SKM-1 (cell line): ENCODE measurements around the gene PSMB7.

Source experiments
- DNase-seq: peaks from one replicate; lab custom pipeline; 2025; ENCODE audit not compliant: unreplicated experiment; lab: John Stamatoyannopoulos, UW

Gene PSMB7

DNA sequence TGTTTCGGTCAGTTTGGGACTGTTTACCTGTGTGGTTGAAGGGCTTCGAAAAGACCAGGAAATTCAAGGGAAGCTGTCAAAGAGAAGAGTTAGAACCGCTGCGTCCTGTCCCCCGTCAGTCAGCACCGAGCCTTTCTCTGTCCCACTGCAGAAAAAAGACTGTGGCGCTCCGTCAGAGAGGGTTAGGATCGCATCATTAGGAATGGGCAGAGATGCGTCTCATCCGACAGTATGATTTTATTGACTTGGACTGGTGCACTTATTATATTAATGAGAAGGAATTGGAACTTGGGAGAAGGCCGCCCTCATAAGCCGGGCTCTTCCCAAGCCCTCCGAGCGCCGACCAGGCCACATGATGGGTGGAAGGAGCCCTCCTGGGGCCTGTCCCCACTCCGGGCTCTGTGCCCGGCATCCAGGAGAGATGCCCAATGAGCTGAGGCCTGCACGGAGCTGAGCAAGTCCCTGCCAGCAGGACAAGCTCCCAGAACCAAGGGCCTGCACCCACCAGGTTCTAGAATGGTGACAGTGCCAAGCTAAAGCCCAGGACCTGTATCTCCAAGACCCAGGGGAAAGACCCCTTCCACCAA lies 85.9 kb downstream of the PSMB7 start:
- no peak for DNase-seq

DNA sequence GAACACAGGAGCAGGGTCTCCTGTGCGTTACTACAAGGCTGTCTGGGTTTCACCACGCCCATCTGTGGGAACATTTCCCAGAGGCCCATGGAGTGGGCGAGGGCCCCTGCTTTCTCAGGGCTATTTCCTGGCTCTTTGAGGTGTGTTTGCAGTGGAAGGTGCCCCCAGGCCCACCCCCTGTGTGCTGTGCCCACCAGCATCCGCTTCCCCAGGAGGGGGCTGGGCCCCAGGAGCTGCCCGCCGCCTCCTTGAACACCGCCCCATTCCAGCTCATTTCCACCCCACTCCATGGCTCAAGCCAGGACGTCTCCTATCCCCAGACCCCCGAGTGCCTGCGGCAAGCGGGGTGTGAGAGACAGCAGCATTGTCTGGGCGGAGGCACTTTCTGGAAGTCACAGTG lies 87.0 kb downstream of the PSMB7 start:
- no peak for DNase-seq

DNA sequence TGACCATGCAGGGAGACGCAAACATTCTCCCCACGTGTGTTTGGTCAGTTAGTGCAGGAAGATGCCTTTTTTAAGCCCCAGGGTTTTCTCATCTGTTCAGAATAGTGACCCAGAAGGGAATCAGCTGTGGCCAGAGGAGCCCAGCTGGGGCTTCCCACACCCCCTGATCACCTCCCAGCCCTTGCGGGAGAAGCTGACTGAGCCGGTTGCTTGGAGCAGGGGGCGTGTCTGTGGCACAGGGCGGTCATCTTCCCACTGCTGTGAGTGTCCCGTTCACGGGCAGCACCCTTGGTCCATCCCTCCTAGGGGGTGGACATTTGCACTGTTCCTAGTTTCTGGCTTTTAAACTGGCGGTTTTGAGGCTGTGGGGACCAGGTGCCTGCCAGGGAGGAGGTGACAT lies 87.8 kb downstream of the PSMB7 start:
- no peak for DNase-seq

DNA sequence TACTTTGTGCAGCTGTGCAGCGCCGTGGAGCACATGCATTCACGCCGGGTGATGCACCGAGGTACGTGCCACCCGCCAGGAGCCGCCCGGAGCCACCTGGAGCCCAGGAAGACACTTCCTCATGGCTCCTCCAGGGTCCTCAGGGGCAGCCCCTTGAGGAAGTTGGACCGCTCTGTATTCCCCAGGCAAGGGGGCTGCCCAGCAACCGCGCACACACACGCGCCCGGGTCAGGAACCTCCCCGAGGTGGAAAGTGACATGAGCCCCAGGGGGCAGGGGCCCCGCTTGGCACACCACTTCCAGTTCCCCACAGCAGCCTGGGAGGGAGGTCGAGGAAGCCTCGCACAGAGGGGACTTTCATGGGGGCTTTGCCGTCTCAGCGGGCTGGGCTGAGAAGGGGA lies 88.9 kb downstream of the PSMB7 start:
- no peak for DNase-seq

DNA sequence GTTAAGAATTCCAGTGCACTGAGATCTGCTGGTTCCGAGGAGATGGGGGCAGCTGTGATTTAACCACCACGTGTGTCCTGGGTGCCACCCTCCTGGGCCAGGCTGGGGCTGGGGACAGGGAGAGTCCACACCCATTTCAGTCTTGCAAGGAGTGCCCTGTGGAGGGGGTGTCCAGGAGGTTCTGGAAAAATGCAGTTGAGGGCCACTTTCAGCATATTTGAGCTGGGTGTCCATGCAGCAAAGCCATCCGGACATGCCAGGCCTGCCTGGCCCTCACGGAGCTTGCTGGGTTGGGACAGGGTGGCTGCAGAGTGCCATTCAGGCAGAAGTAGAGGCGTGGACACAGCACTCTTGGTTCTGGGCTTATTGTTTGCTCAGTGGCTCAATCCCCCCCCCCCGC lies 89.4 kb downstream of the PSMB7 start:
- no peak for DNase-seq

DNA sequence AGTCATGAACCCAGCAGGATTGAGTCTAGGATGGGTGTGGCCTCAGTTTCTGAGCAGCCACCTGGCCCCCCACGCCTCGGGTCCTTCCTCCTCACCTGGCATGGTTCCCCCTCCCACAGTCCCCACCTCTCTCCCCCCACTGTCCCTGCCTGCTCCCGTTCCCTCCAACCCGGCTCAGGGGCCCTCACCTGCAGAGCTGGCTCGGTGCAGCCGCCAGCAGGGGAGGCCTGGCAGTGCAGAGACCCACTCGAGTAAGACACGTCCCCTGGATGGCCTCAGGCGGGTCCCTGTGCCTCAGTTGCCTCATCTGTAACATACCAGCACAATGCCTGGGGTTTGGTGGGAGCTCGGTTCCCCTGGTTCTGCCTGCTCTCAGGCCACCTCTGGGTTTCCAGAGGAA lies 91.3 kb downstream of the PSMB7 start:
- DNase-seq, result no peak

DNA sequence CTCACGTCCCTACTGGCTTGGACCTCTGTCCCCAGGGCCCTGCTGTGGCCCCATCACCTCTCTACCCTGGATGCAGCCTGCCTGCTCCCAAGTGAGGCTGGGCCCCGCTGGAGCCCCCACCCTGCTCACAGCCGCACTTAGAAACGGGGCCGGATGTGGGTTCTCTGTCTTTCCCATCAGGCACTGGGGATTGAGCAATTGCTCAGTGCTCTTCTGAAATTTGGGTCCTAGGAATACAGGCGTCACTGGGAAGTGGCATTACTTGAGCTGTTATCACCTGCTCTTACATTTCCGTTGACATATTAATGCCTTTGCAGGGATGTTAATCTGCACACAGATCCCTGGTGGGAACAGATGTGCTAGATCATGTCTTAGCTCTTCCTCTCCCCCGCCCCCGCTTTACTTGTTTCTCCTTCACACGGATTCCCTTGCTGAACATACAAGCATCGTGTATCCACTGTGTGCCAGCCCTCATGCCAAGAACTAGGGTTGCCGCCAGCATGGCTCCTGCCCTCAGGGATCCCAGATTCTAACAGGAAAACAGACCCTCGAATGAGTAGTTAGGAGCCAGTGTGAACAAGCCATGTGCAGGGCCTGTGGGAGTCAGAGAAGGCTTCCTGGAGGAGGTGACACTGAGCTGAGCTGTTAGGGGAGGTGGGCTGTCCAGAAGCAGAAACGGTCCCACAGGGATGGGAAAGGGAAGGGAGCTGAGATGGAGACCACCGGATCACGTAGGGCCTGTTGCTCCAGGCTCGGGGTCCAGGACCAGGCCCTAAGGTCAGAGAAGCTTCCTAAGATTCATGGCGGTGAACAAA lies 92.4 kb downstream of the PSMB7 start:
- peak; percentile 75 for DNase-seq

DNA sequence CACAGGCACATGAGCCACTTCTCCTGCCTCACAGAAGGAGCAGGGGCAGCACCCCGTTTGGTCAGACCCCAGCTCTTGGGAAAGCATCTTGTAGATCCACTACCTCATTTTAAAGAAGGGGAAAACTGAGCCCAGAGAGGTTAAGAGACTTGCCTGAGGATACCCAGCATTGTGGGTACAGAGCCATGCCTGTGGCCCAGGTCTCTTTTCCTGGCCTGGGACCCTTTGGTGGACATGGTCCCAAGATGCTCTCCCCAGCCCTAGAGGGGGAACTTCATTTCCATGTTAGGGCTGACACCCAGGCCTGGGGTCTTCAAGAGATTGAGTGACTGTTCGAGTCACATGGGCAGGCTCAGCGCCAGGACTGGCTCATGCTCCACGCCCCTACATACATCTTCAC lies 93.3 kb downstream of the PSMB7 start:
- DNase-seq, result no peak

DNA sequence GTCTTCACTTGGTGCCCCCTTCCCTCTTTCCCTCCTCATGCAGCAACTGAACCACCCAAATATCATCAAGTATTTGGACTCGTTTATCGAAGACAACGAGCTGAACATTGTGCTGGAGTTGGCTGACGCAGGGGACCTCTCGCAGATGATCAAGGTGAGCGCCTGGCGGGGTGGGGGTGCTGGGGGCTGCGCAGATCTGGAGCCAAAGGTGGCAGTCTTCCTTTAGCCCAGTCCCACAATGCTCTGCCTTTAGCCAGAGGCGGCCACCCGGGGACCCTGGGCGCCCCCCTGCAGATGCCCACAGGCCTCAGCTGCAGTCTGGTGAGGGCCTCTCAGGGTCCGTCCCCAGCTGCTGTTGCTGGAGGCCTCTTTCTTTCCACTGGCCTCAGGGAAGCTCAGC lies 93.8 kb downstream of the PSMB7 start:
- DNase-seq, result no peak

DNA sequence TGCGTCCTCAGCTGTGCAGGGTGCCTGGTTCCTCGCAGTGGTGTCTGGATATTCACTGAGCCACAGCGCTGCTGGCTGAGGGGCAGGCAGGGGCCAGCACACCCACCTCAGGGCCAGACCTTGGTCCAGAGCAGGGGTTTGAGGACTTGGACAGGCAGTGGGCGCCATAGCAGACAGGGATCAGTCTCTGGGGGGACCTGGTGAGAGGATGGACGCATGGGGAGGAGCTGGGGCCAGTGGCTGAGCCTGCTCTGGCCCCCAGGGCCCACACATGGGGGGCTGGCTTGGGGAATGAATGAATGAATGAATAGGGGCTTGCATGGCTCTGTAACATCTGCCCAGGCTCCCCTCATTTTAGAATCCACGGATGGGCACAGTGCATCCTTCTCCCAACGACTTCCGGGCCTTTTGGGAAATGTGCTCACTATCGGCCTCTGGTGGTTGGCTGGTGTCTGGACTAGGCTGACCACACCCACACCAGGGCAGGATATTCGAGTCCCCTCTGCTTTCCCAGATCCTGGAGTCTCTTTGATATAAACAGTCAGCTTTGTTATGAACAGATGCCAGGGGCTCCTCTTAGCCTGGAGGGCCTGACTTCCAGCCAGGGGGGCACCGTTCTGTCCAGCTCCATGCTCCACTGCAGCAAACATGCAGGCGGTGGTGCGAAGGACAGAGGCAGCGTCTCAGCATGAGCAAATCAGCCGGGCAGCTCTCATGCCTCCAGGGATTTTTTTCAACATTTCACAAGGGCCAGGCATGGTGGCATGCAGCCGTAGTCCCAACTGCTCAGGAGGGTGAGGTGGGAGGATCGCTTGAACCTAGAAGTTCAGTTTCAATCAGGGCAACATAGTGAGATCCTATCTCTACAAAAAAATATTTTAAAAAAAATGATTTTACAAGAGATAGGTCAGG lies 94.9 kb downstream of the PSMB7 start:
- DNase-seq, result peak; percentile 7

DNA sequence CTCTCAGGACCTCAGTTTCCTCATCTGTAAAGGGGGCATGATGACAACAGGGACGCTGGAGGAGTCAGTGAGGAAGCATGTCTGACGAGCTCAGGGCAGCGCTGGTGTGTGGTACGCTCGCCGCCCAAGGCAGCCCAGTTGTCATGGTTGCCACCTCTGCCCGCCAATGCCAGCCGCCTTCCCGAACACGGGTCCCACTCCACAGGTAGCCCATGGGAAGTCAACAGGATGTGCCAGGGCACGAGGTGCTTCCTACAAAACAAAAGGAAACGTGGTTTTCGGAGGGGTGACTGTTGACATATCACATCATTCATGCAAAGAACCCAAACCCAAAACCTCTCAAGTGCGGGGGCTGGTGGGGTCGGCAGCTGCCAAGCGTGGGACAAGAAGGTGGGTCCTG lies 99.4 kb downstream of the PSMB7 start:
- DNase-seq, result no peak

DNA sequence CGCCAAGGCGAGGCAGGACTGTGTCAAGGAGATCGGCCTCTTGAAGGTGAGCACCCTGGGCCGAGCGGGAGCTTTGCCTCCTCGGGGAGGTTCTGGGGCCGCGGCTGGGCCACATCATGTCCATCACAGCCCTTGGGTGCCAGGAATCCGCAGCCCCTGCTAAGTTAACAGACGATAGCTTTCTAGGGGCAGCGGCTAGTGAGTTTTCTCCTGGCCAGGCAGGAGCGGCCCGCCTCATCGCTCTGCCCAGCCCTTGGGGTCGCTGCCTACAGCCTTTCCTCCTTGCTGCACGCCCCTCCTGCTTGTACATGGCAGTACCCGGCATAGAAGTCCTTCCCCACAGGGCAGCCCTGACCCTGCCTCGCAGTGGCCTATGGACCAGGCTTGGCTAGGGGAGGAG lies 101.3 kb downstream of the PSMB7 start:
- DNase-seq, result no peak

DNA sequence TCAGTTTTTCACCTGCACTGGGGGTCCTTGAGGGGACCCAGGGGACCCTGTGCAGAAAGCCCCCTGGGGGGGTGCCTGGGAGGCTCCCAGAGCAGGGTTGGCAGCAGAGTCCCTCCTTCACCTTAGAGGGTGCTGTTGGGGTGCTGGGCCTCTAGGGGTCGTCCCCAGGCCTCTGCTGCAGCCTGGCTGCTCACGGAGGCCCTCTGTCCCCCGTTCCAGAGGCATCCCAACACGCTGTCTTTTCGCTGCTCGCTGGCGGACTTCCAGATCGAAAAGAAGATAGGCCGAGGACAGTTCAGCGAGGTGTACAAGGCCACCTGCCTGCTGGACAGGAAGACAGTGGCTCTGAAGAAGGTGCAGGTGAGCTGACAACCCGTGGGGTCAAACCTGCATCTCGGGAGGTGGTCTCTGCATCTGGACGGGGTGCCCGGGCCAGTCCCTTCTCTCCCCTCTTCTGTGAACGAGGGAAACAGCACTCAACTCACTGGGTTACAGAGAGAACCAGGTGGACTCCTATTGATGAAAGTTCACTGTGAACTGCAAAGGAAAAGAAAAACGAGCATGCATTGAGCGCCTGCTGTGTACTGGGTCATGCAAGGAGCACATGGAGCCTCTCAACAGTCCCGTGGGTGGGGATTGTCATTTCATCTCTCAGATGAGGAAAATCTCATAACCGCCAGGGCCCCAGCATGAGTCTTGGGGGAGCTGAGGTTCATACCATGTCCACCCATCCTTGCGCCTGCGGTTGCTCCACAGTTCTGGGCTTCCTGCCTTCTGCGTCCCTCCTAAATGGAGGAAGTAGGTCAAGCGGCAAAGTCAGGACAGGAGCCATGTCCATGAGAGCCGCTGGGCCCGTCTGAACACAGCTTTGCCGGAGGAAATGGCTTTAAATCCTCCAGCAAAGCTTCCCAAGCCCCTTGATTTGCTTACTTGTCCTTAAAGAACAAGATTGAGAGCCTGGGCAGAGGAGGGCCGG lies 102.7 kb downstream of the PSMB7 start:
- no peak for DNase-seq

DNA sequence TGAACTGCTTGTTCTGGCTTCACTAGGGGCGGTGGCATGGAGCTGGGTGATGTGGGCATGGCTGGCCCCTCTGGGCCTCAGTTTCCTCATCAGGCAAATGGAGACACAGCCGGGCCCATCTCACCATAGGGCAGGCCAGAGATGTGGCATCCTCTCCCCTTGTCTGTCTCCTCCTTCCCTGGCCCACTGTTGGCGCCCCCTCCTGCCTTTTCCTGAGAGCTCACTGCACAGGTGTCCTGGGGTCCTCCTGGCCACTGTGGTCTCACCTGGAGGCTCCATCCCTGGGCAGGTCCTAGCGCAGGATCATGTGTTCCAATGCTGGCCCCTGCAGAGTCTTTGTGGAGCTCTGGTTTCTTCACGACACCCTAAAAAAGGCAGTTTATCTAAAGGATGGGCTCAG lies 104.0 kb downstream of the PSMB7 start:
- DNase-seq, result no peak

DNA sequence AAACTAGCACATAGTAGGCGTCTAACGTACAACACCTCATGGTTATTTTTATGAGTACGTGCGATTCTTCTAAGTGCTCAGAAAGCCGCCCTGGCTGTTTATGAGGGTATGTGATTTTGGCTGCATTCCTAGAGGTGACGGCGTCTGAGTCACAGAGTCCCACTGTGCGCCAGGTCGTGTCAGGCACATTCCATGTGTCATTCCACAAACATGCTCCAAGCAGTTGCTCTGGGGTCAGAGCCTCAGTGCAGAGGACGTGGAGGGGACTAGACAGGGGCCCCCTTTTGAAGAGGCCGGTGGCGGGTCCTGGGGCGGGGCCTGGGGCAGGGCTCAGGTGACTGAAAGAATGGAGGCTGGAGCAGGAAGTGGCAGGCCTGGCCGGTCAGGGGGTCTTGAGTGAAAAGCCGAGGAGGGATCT lies 105.6 kb downstream of the PSMB7 start:
- DNase-seq, result no peak

DNA sequence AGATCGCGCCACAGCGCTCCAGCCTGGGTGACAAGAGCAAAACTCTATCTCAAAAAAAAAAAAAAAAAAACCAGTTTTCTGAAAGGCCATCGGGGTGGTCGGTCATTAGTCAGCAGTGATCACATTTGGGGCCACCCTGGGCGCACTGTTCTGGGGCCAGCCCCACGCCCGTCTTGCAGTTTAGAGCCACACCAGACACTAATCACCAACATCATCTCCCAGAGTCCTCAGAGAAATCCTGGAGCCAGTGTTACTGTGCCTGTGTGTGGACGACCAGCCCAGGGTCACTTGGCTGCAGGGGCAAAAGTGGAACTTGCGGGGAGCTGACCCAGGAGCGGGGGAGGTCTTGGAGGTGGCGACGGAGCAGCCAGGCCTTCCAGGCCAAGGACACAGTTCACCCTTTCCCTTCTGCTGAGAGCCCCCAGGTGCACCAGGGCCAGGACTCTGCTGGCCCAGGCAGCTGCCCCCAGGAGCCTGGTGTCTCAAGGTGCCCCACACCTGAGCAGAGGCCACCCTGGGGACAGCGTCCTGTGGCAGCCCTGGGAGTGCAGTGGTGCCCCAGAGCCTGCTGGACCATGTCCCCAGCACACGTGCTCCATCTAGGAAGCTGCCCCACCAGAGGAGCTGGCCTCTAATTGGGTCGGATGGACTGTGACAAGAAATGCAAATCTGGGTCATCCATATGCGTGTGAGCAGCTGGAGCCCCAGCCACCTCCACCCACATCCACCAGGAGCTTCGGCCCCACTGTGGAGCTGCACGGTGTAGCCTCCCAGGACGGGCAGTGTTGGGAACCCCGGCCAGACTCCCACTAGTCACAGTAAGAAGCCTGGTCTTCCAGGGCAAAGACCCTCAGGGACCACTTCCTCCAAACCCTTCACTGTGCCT lies 106.4 kb downstream of the PSMB7 start:
- no peak for DNase-seq

DNA sequence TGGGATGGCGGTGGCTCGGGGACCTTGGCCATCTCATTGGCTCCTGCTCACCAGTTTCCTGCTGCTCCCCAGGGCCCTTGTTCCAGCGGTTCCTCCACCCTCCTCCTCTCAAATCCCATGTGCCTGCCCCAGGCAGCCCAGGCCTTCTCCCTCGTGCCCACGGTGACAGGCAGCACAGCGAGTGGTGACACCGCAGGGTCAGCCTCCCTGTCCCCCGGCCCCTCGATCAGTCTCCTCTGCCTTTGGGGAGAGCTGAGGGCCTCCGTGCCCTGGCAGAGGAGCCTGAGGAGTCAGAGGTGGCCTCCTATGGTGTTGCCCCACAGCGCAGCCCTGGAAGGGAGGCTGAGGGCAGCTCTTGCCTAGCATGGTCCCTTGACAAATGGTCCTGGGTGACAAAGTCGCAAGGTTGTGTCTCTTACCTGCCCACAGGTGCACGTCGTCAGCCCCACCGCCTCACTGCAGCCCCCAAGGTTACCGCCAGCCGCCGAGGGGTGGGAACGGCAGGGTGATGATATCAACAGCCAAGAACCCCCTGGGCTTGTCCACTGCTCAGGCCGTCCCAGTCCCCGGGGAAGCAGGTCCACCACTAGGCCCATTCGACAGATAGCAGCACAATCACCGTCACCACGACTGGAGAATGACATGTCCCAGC lies 107.7 kb downstream of the PSMB7 start:
- no peak for DNase-seq

DNA sequence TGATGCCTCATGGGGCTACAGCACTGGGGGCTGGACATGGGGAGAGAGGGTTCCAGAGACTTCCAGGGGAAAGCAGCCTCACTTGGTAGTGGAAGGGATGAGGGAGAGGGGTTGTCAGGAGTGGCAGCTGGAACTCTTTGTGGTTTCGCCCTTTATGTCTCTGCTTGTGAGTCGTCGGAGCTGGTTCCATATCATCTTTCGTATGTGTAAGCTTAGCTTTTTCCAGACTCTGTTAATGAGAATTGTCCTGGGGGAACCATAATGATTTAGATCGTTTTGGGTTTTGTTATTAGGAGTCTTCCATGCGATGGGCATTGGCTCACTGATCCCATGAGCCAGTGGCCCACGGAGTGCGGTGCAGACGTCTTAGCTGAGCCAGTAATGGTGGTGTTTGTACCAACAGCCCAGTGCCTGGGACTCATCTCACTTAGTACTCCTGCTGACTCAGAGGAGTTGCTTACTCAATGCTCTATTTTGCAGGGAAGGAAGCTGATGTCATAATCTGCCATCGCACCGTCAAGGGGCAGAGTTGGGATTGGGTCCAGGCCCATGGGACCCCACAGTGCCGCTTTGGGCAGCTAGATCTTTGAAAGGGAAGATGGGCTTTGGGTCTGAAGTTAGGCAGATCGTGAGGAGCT lies 109.0 kb downstream of the PSMB7 start:
- no peak for DNase-seq

DNA sequence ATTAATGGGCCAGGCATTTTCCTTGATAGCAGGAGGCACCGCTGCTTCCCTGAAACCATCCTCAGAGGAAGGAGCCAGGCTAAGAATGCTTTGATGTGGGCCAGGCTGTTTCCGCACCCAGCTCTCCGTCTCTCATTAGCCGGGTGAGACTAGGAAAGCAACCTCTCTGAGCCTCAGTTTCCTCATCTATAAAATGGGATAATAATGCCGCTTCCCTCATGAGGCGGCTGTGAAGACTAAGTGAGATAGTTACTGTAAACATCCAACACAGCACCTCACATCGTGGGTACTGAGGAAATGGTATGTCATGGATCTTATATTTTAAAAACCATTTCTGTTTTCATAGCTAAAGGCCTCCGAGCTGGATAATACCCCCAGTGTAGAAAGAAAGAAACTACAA lies 111.0 kb downstream of the PSMB7 start:
- DNase-seq, result no peak
